Psoas muscle (tissue), 8 donors: ENCODE data around the gene SQSTM1. TPM values are rescaled to one million over a fixed set of nuclear protein-coding genes. Genes with fewer than 3 reads are reported as not detected.

Source experiments
- ATAC-seq, 4 donors: fragments of 200-7000 bp; cut with Tn5 transposase; one replicate each; pipeline ENCODE4 v1.9.1; 2020; ENCODE audit warnings: moderate library complexity in 3 of 4, mild to moderate bottlenecking in 2 of 4
- DNase-seq, 2 donors: peaks; one replicate each; pipeline ENCODE4 v3.0.0-alpha.2; 2020
- H3K27ac ChIP-seq: fragments of 200-600 bp; one replicate; pipeline ENCODE4 v1.8.0; 2022
- H3K27me3 ChIP-seq, 3 donors: fragments of 200-600 bp in 1 of 3; one replicate each; pipeline versions ENCODE4 v1.6.1 to v1.8.0; 2013 to 2022; ENCODE audit warnings: low read length in 2 of 3, mild to moderate bottlenecking in 2 of 3, moderate library complexity in 1 of 3; ENCODE audit not compliant: insufficient read depth in 3 of 3
- H3K36me3 ChIP-seq, 2 donors: fragments of 200-600 bp in 1 of 2; one replicate each; pipeline versions ENCODE4 v1.6.1 to v1.8.0; 2013 to 2022; ENCODE audit warnings: low read depth in 1 of 2, mild to moderate bottlenecking in 1 of 2, moderate library complexity in 1 of 2; ENCODE audit not compliant: insufficient read depth in 1 of 2
- H3K4me1 ChIP-seq: fragments of 200-600 bp; one replicate; pipeline ENCODE4 v1.8.0; 2022
- H3K4me3 ChIP-seq: fragments of 200-600 bp; one replicate; pipeline ENCODE4 v1.8.0; 2022; ENCODE audit warnings: mild to moderate bottlenecking
- H3K9me3 ChIP-seq: fragments of 200-600 bp; one replicate; pipeline ENCODE4 v1.8.0; 2022
- CTCF ChIP-seq: fragments of 200-600 bp; IDR thresholded peaks from one replicate; pipeline ENCODE4 v1.8.0; 2022; ENCODE audit warnings: antibody characterized with exemption
- WGBS, 3 donors: extraction: QIAGEN DNeasy Blood & Tissue Kit; methylation state at CpG; one replicate each; pipeline versions ENCODE4 v1.1.6 to v1.1.7; 2013; 5-methylcytosine and 5-hydroxymethylcytosine counted together
- intact Hi-C, 2 donors: fragments of 100-400 bp; cut with DNase I; formaldehyde crosslinking; loops; one replicate each; pipeline versions ENCODE4 v1.11.0 to v1.14.2; 2022
- polyA plus RNA-seq, 3 donors: library from polyadenylated mRNA; stranded (reverse); fragments of 200-250 nt; gene quantifications; one replicate each; pipeline ENCODE4 v1.2.3, GENCODE V29; 2013
- total RNA-seq, 4 donors: library from RNA; stranded (reverse); fragmentation: NEBNext Ultra II Directional in 2 of 4; extraction: Animal tissue kit (Norgen Biotek cat#: 25700) in 2 of 4; gene quantifications; one replicate each; pipeline versions ENCODE4 v1.2.1 to v1.2.4, GENCODE V29; 2021 to 2023
- donor health status: healthy with polysubstance abuse.
- donor health status: DM: no; HTN: no; CAD: no; lungs with moderate emphysema.
- donor health status: Bipolar disorder and iron deficiency.
- donor health status: healthy.
- donor health status: DM: yes; HTN: yes; CAD: no.
- donor health status: DM: no; HTN: no; CAD: no.
- donor health status: DM: no; HTN: no; CAD: no.
- donor health status: DM: yes; HTN: yes; CAD: no.

Gene SQSTM1
- total and polyA plus RNA-seq, 7 donors = 463 to 1,199 (median 707) TPM

DNA sequence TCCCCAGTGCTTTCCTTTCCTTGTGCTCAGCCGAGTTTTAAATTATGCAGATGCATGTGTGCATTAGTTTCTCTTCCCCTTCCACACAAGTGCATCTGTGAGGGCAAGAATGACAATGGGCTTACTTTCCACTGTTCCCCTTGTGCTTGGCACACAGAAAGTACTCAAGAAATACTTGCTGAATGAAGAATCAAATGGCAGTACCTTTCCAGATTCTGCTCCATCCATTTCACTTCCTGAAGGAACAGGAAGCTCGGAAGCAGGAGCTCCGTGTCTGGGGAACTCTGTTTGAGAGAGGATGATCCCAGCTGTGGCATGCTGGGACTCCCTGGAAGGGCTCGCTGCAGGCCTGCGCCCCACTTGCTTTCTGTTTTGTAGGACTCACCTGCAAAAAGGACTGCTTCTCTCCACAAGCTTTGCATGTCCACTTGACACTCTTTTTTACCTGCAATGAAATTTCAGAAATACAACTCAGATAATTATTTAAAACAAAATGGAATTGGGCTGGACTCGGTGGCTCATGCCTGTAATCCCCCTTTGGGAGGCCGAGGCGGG lies 32.4 kb downstream of the SQSTM1 start:
- ATAC-seq (no peak), DNase-seq (peak in 1 of 2 donors; percentile 12)
- H3K4me1 ChIP-seq = peaks cover 9% of the 10 kb centered on the region
- no peaks in the 10 kb centered on the region for H3K9me3 ChIP-seq
- H3K36me3 ChIP-seq = peaks cover 6 to 56% of the 10 kb centered on the region in 2 donors
- WGBS, 3 donors = 79 to 81% (median 80%) methylated on average over 8 of the region's 8 CpGs
- no peak for TF ChIP-seq CTCF
- no peaks in the 10 kb centered on the region for H3K27me3 ChIP-seq
- no peak overlapping the region for H3K4me3 ChIP-seq
- no peak overlapping the region for H3K27ac ChIP-seq
- intact Hi-C loops = no loop called here

DNA sequence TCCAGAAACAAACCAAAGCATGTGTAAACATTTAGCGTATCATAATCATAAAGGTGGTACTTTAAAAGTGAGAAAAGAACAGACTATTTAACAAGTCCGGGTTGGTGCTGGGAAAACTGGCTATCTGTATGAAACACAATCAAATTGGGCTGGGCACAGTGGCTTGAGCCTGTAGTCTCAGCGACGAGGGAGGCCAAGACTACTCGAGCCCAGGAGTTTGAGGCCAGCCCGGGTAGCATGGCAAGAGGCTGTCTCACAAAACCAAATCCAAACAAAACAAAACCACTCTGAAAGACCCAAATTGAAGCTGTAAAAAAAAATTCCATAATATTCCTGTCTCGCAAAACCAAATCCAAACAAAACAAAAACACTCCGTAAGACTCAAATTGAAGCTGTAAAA lies 33.7 kb downstream of the SQSTM1 start:
- intact Hi-C loops = no loop called here
- WGBS, 3 donors = 91 to 93% (median 93%) methylated on average over 8 of the region's 8 CpGs
- TF ChIP-seq CTCF = no peak
- H3K27ac ChIP-seq = no peak overlapping the region
- DNase-seq = peak in 1 of 2 donors; percentile 25
- H3K4me1 ChIP-seq = peaks cover 9% of the 10 kb centered on the region
- H3K4me3 ChIP-seq = no peak overlapping the region
- ATAC-seq = no peak
- H3K36me3 ChIP-seq = peaks cover 6 to 46% of the 10 kb centered on the region in 2 donors
- H3K9me3 ChIP-seq = no peaks in the 10 kb centered on the region
- no peaks in the 10 kb centered on the region for H3K27me3 ChIP-seq

GRCh38 chr5:179858241-179858585 lies 37.5 kb downstream of the SQSTM1 start:
- H3K27ac ChIP-seq = peak overlapping the region; percentile 88
- H3K27me3 ChIP-seq = no peaks in the 10 kb centered on the region
- DNase-seq (peak; percentile 25 to 56), ATAC-seq (peak; percentile 33 to 65 (median 46))
- TF ChIP-seq CTCF = no peak
- no peaks in the 10 kb centered on the region for H3K9me3 ChIP-seq
- 0 to 2% (median 1%) methylated on average over 32 of the region's 32 CpGs for WGBS, 3 donors
- H3K4me1 ChIP-seq = peaks cover 19% of the 10 kb centered on the region
- intact Hi-C loops = loop anchor here (2.0 to 5.0 kb wide), 2 partner anchors 55 to 56 kb away; no protein-coding TSS in a partner anchor
- peaks cover 10 to 28% of the 10 kb centered on the region in 2 donors for H3K36me3 ChIP-seq
- H3K4me3 ChIP-seq = peak overlapping the region; percentile 82

DNA sequence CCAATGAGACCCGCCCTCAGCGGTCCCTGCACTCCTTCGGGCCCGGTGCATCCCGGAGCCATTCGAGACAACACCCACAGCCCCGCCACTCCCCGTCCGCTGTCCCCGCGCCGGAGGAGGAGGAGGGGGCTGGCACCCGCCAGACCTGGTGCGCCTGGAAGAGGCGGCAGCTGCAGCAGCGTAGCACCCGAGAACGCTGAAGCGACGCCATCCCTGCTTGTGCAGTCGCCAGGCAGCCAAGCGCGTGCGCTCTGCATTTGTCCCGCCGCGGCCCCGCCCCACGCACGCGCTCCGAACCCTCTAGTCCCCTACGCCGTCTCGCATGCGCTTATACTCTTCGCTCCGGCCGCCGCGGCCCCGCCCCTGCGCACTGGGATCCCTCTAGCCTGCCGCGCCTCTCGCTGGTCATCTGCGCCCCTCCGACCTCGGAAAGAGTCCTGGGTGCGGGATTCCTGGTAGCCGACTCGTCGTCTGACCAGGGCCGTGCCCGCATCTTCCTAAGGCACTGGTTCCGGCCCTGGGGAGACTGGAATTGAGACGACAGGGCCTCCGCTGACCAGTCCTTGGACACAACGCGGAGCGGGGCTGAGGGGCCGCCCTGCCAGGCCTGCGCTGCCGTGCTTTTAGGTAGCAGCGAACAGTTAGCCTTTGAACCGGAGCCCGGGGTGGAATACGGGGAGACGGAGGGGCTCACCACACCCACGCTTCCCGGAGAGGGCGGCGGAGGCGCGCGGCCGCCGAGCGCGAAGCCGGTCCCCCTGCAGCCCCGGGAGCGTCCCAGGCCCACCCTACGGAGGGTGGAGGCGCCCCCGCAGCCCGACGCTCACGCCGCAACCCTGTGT lies 38.1 kb downstream of the SQSTM1 start, which contains the start of gene MRNIP:
Gene MRNIP (minus strand): TSS at position 232 of the 842 bp plus-strand sequence. CDS start 21 bp downstream, at position 211.
- ATAC-seq (peak; percentile 97 to 98 (median 98)), DNase-seq (peak; percentile 98 to 99)
- H3K4me1 ChIP-seq = peaks cover 19% of the 10 kb centered on the region
- H3K27me3 ChIP-seq = no peaks in the 10 kb centered on the region
- H3K9me3 ChIP-seq = no peaks in the 10 kb centered on the region
- intact Hi-C loops = loop anchor here (2.0 to 5.0 kb wide), 2 partner anchors 56 to 57 kb away; no protein-coding TSS in a partner anchor
- no peak for TF ChIP-seq CTCF
- H3K36me3 ChIP-seq = peaks cover 12 to 32% of the 10 kb centered on the region in 2 donors
- WGBS, 3 donors = 0 to 1% (median 0%) methylated on average over 74 to 90 of the region's 90 CpGs
- H3K27ac ChIP-seq = peak within 1 kb of the TSS; percentile 88
- peak within 1 kb of the TSS; percentile 82 for H3K4me3 ChIP-seq
